Right lung (tissue), 5 donors: ENCODE data around the gene SOHLH2. TPM values are rescaled to one million over a fixed set of nuclear protein-coding genes. Genes with fewer than 3 reads are reported as not detected.

Source experiments
- DNase-seq, 2 donors: peaks; one replicate each; pipeline ENCODE4 v3.0.0-alpha.2; 2013
- polyA plus RNA-seq, 5 donors: library from polyadenylated mRNA; unstranded; fragments of 120-200 nt; gene quantifications; one replicate each; pipeline versions ENCODE4 v1.2.1 to v1.2.3, GENCODE V29; 2013; ENCODE audit warnings: inconsistent platforms in 1 of 5, low replicate concordance in 1 of 5; ENCODE audit not compliant: insufficient read length in 5 of 5, insufficient read depth in 1 of 5

The SOHLH2 gene
- polyA plus RNA-seq, 5 donors = 1.1 to 5.5 (median 4.5) TPM

DNA sequence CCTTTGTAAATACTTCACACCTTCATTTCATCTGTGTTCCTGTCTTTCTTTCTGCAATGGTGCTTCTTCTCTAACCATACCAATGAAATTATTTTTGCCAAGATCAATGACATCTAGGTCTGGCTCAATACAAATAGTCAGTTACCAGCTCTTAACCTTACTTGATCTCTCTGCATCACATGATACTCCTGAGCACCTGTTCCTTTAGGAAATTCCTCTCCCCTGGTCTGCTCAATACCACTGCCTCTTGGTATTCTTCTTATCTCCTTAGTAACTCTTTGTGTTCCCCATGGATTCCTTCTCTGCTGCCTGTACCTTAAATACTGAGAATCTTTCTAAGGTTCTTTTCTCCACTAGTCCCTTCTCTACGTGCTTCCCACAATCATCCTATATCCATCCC, 25.9 kb downstream of the SOHLH2 start:
- no peak for DNase-seq

DNA sequence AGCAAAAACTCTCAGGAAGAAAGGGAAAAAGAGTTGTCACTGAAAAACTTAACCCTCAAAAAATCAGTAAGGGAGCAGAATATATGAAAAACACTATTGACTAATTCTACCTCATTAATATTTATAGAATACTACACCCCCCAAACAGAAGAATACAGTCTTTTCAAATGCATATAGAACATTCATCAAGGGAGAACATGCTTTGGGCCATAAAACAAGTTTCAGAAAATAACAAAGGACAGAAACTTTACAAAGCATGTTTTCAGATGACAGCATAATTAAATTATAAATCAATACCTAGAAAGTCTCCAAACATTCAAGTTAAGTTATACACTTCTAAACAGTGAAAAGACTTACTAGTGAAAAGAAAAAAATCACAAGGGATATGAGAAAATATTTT, 30.5 kb downstream of the SOHLH2 start:
- DNase-seq = no peak

DNA sequence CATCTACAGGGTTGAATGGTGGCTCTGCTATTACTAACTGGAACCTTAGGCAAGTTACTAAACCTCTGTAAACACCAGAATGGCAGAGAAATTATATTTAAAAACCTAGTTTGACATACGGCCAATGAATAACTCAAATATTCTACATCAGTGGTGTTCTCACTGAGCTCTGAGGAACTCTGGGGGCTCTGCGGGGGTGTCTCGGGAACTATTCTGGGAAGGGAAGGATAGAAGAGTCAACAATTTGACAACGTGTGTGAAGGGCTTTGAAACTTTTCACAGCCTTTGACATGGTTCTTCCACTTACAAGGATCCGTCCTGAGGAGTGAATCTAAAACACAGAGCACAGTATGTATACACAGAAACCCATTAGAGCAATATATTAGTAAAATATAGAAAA, 38.7 kb downstream of the SOHLH2 start:
- DNase-seq = no peak

DNA sequence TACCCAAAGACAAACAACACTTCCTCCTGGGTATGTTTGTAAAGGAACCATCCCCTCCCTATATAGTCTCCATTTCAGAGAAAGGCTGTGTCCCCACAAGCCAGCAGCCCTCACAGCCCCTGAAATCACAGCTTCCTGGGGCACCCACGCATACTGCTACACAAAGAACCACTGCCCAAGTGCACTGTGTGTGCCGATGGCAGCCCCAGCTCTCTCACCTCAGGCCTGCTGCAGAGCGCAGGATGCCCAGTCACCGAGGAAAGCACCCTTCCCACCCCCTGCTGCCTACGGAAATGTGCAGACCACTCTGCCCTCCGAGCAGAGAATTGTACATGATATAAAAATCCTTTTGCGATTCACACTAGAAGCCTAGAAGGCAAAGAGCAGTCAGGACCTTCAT, 39.4 kb downstream of the SOHLH2 start:
- no peak for DNase-seq

DNA sequence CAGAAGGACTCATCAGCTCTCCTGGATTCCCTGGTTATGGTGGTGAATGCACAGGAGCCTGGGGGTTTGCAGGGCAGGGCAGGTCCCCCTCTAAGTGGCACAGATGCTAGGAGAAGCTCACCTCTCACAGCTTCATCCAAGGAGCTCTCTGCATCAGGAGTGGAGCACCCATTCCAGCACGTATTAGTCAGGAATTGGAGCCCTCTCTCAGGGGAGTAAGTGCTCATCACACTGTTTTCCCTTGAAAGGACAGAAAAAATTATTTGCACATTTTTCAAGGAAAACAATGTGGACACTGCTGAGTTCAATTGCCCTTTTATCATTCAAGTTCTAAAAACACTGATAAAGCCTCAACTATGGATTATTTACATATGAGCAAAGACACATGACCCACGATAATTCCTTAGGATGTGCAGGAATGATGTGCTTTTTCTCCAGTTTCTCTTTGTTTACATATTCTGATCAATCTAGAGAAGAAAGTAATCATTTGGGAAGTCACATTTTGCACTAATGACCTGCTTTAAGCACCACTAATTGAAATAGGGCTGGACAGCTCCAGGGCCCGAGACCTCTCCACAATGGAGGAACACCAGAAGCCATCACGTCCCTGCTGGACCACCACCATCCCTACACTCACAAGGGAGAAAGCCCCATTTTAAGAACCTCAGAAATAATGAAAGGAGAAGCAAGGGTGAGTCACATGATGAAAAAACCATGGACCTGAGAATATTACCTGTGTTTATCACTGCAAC, 40.6 kb downstream of the SOHLH2 start:
- DNase-seq = no peak

DNA sequence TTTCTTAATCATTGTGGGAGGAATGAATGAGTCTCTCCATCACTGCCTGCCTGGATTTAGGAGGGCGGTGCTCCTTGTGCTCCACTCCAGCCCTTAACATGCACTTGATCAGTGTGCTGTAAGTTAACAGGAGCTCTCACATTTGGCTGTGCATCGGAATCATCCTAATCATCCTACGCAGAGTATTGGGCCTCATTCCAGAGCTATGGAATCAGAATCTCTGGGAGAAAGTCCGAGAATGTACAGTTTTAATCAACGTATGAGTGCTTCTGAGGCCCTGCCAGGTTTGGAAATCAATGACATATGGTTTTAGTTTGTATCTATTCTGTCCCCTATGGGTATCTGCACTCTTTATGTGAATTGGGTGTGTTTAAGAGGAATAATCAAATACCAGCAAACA, 48.3 kb downstream of the SOHLH2 start:
- no peak for DNase-seq

DNA sequence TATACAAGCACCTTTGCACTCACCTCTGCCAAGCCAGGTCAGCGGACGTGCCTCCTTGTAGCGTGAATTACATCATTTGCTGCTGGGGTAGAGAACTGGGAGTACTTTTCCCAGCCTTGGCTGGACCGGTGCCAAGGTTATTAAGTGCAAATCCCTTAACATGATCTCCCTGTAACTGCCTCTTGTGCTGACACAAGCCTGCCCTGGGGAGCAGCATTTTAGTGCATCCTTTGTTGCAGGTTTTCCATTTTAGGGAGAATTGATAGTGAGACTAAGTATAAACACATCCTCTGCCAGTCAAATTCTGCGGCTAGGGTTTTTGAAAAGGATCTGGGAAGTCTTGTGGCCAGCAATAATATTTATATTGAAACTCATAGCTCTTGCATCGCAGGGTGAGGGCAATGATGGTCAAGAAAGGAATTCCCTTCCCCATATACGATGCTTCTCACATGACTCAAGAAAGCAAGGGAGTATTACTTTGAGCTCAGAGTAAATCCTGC, 50.5 kb downstream of the SOHLH2 start:
- peak; percentile 14 to 31 for DNase-seq

DNA sequence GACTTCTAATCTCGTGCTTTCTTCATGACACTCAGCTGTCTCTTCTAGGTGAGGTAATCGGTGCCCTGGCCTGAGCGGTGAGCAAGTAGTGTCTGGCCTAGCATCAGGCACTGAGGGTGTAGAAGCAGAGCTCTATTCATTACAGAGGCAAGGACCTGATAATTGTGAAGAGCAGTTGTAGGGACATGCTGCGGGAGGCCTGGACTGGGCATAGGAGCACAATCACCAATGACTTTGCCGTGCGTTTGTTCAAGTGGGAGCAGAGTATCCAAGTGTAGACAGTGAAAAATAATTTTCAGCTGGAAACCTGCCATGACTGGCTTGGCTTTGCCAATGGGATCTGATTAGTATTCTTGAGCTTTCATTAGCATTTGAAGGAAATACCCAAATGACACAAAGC, 51.1 kb downstream of the SOHLH2 start:
- no peak for DNase-seq

DNA sequence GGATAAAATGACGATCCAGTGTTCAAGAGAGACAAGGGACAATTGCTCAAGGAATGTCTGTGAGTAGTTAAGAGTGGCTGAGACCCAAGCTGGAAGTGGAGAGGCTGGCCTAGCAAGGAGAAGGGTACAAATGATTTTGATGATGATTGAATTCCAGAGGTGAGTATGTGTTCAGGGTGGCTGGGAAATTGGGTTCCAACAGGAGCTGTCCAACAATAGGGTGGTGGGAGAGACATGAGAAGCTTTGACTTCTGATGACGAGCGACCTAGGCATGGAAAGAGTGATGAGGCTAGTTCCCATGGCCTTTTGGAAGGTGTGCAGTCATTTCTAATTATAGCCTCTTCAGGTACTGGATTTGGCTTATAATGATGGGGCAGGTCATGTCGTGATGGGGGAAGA, 54.1 kb downstream of the SOHLH2 start:
- no peak for DNase-seq

DNA sequence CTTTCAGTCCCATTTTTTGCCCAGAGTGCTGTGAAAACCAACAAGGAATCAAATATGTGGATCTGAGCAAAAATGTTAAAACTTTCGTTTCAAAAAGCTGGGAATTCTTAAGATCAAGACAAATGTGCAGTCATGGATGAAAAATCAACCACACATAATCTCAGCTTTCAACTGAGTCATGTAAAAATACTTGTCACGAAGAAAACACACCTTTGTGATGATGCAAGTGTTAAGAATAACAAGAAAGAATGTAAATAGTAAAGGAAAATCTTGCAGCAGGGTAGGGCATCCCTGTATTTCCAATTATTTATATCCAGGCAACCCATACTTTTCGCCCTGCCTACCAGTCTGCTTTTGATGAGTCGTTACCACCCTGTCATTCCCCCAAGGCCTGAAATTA, 55.7 kb downstream of the SOHLH2 start:
- DNase-seq = no peak

DNA sequence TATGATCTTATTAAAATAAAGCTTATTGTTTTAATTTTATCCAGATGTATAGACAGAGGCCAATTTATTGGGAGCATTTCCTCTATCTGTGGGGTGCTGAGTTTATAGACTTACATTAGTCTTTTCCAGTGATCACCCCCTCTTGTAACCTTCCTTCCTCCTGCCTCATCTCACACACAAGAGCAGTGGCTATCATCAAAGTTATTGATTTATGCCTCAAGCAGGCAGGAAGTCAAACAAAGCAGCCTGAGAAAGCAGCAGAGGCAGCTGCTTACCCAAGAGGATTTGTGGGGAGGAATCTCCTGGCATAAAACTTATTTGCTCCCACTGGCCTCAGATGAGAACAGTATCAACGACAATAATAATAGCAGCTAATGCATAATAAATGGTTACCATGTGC, 56.9 kb downstream of the SOHLH2 start:
- no peak for DNase-seq

DNA sequence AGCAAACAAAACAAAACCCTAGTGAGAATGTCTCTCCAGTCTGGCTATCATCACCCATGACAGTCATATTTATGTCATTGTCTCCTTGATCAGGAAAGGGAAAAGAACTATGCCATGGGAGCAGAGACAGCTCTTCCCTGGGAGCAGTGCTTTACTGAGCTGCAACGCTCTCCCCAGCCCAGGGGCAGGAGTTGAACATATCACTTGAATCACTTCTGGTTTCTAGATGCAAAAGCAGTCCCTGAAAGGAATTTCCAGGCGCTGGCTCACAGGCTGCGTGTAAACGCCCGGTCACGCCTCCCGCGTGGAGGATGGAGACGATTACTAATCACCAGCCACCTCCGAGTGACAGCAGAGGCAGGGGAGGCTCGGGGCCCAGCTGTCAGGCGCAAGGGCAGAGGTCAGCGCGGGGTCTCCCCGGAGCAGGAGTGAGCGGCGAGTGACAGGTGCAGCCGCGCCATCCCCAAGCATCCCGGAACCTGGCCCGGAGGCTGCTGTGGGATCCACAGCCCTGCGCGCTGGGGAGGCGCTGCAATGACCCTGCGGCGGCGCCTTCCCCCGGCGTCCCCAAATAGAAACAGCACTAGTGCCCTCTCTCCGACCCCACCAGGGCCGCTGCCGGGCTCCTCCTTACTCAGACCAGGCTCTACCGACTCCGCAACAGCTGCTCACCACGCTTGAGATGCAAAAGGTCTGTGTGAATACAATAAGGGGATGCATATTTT, 59.6 kb downstream of the SOHLH2 start:
- no peak for DNase-seq

DNA sequence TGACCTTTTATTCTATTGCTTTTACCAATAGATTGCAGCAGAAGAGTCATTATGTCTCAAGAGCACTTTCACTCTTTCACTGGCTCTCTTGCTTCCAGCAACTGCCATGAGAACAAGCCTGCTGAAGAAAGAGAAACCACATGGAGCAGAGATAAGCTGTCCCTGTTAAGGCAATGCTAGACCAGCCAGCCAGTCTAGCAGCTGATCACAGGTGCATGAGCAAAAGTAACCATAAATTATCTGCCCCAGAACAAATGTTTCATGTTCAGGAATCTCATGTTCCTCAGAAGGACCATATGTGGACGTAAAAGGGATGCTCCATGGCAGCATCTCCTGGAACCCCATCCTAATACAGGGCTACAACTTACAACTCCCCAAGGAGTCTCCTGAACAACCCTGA, 62.8 kb downstream of the SOHLH2 start:
- no peak for DNase-seq

DNA sequence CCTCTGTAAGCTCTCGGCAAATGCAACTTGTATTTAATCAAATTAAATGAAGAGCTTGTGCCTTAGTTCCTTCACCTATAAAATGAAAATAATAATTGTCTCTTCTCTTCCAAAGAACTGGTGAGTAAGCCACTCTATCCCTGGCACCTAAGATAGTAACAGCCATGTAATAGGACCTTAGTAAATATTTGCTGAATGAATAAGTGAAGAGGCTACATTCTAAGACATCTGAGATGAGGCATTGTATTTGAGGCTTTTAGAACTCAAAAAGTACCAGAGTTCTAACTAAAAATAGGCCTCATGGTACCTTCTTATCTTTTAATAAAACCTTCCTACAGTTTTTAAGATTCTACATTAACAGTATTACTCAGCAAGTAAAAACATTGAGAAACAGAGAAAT, 65.9 kb downstream of the SOHLH2 start:
- no peak for DNase-seq

DNA sequence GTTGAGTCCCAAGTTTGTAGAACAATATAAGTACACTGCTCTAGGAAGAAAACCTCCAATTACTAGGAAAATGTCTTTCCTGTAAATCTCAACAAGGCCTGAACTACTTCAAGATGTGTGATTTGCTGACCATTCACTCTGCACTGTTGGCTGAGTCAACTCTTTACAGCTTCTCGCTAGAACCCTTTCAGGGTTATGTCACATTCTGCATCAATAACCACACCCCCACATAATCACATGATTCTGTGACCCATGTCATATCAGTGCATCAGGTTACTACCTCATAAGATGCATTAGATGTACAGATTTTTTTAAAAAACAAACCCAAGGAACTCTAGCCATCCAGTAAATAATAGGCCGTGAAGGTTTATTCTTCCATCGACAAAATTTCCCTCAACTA, 67.0 kb downstream of the SOHLH2 start:
- DNase-seq = no peak

DNA sequence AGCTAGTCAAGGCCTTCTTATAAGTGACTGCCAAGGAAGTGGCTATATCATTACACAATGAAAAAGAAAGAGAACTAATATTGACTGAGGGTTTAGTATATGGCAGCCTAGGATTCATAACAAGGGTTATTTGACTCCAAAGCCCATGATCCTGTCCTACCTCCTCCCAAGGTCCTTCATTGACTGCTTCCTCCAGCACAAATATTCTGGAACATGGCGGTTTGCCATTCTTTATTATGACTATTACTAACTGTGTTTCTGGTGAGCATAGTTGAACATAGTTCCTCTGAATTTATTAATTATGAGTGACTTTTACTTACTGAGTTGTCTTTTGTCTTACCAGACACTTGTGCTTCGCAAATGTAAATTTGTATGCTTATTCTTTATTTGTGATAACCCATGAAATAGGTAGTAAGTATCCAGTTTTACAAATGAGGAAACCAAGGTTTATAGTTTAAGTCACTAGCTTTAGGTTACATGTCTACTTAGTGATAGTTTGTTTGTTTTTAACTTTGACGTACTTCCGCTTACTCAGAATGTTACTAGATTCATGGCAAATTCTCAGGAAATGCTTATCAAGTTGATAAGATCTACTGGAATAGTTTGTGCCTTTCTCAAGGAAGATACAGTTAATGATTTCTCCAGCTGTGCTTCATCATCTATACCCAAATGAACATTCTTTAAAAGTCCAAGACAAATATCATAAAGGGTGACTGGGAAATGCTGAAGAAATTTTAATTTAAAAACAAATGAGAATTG, 67.7 kb downstream of the SOHLH2 start:
- no peak for DNase-seq

DNA sequence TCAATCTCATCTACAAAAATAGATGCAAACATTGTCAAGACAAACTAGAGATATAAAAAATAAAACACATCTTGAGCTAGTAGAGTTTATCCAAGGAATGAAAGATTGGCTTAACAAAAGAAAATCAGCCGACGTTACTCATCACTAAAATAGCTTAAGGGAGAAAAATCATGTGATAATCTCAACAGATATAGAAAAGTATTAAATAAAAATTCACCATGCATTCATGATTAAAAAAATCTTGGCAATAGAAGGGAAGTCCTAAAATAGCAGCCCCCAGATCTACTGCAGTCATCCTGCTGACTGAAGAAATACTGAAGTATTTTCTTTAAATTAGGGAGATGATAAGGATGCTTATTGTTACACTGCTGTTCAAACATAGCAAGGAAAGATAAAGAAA, 70.6 kb downstream of the SOHLH2 start:
- no peak for DNase-seq

DNA sequence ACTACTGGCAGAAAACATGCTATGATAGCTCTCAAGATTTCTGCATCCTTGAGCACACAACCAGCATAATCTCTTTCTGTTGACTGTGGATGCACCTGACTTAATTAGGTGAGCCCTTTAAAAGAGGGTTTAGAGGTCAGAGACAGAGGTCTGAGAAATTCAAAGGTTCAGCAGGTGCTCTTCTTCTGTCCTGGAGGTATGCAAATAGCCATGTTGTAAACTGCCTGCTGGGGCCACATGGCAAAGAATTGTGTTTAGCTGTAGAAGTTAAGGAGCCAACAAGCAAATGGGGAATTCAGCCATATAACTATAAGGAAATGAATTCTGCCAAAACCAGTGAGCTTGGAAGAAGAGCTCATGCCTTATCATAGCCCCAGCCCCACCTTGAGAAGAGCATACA, 71.6 kb downstream of the SOHLH2 start:
- DNase-seq = no peak

DNA sequence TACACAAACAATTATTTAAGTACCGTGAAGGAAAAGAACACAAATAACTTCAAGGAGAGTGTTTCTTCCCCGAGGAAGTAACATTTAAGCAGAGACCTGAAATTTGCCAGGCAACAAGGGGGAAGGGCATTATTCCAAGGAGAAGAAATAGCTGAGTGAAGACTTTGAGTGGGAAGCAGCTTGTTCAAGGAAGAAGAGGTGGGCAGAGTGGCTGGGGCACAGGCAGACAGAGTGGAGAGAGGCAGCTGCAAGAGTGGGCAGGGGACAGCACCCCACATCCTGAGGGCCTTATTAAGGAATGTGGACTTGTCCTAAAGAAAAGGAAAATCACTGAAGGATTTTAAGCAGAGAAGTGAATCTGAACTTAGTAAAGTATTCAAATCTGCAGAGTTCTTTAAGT, 78.5 kb downstream of the SOHLH2 start:
- no peak for DNase-seq

DNA sequence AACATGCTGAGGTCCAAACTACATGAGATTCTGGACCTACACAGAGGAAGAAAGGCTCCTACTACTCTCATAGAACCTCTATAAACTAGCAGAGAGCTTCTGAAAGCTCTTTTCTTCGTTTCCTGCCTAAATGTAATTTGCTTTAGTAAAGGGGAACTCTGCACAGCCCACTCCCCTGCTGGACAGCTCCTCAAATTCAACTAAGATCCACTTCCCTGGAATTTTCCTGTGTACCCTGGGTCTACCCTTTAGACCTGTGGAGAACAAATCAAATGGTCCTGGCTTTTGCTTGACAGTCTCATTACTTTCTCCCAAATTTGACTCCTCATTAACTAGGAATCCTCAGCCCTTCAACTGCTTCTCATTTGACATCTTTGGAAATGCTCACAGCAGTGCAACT, 79.7 kb downstream of the SOHLH2 start:
- DNase-seq = no peak

DNA sequence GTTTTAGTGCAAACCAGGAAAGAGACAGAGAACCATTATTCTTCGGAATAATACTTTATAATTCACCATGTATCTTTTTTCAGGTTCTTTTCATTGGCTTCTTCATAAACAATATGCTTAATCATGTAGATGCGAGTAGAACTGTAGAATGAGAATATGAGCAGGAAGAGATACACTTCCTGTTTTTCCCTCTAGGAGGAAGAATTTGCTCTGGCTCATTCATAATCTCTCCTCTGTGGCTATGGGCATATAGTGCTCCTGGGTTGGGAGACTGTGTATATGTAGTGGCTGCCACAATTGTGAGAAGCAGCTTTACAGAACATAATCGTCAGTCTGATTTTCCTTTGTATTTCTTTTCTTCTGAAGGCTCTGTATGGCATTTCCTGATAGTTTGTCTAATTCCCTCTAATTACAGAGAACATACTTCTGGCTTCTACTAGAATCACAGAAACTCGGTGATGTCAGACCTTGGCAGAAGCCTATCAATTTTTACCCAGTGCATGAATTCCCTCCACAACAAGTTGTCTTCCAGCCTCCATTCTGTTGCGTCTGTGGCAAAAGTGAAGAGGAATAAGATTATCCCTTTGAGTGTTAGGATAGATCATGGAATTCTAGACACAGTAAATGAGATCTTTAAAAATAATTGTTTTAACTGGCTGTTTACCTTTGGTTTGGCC, 80.3 kb downstream of the SOHLH2 start:
- no peak for DNase-seq

DNA sequence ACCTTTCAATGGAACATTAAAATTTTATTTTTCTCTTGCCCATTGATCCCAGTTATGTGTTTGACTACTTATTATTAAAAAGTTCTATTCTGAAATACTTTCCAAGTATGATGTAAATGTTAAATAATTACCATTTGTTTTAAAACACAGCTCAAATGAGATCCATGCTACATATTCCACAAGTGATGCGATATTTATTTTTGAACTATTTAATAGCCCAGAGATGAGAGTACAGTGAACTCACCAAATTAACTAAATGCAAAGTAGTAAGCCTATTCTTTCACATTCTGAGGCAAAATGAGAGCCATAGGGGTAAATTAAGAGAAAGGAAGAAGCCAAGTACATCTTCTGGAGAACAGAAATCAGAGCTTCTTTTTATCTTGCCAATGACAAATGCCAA, 82.0 kb downstream of the SOHLH2 start:
- DNase-seq = no peak
